Measurements from ENCODE around the gene CAND2. TPM values are rescaled to one million over a fixed set of nuclear protein-coding genes. Genes with fewer than 3 reads are reported as not detected.
A peak's percentile ranks its signal among the peaks of the same experiment; 100 is the strongest.

Gene CAND2
- polyA plus RNA-seq, 3 donors: not detected

- Histone ChIP-seq H3K4me1 (ENCODE audit: control insufficient read depth in 1 of 2, insufficient read depth in 2 of 2, low read length in 2 of 2) (no peaks in the 10 kb centered on the region), H3K27ac (ENCODE audit: low read depth in 1 of 2, low read length in 2 of 2) (no peak overlapping the region), H3K9me3 (replicated peaks in 1 of 2; ENCODE audit: control insufficient read depth in 1 of 2, insufficient read depth in 1 of 2, low read length in 2 of 2) (no peaks in the 10 kb centered on the region), H3K79me2 (ENCODE audit: insufficient read depth, low read length) (no peaks in the 10 kb centered on the region), H3K4me3 (replicated peaks in 1 of 3; ENCODE audit: low read depth in 2 of 3, low read length in 3 of 3) (no peak overlapping the region), H3K27me3 (ENCODE audit: control insufficient read depth in 2 of 2, insufficient read depth in 2 of 2, low read length in 2 of 2) (no peaks in the 10 kb centered on the region), H3K4me2 (replicated peaks; ENCODE audit: extremely low read depth, low read length, poor library complexity, severe bottlenecking) (no peak overlapping the region), H4K20me1 (ENCODE audit: insufficient read depth, low read length) (no peaks in the 10 kb centered on the region), H2AFZ (ENCODE audit: insufficient read depth, low read depth, low read length, poor library complexity, severe bottlenecking) (no peak overlapping the region), H3K9ac (ENCODE audit: insufficient read depth, low read length, poor library complexity, severe bottlenecking) (no peak overlapping the region), H3K36me3 (replicated peaks in 1 of 2; ENCODE audit: control insufficient read depth in 1 of 2, insufficient read depth in 2 of 2, low read length in 2 of 2) (no peaks in the 10 kb centered on the region)
- no peaks in the 10 kb centered on the region for H3K9me3 Mint-ChIP-seq
- no peak overlapping the region for H3K4me3 Mint-ChIP-seq
- no peak for DNase-seq
- WGBS (ENCODE audit: insufficient coverage): 83% methylated on average over 2 of the region's 6 CpGs
- peak overlapping the region in 1 of 7 donors; percentile 50 for H3K27ac Mint-ChIP-seq
- peaks cover 3 to 8% (median 5%) of the 10 kb centered on the region in 3 donors for H3K27me3 Mint-ChIP-seq (ENCODE audit: low read depth in 3 of 3)
- TF ChIP-seq CTCF (IDR thresholded peaks at IDR 0.05): no peak
- H3K4me1 Mint-ChIP-seq: no peaks in the 10 kb centered on the region
- intact Hi-C loops (cut with micrococcal nuclease): no loop called here
- no peaks in the 10 kb centered on the region for H3K36me3 Mint-ChIP-seq
Observed at GRCh38 chr3:12766541-12766940, 29.9 kb upstream of the CAND2 start.

- H3K27ac Mint-ChIP-seq: no peak overlapping the region
- 93% methylated on average over 35 of the region's 54 CpGs for WGBS (ENCODE audit: insufficient coverage)
Observed at GRCh38 chr3:12768579-12769527, 27.6 kb upstream of the CAND2 start.

More at GRCh38 chr3:12768579-12769527, 27.6 kb upstream of the CAND2 start:
- no peaks in the 10 kb centered on the region for H3K79me2 ChIP-seq (ENCODE audit: insufficient read depth, low read length)
- intact Hi-C loops (cut with micrococcal nuclease): no loop called here
- DNase-seq: no peak
- H3K27me3 ChIP-seq (ENCODE audit: control insufficient read depth in 2 of 2, insufficient read depth in 2 of 2, low read length in 2 of 2): no peaks in the 10 kb centered on the region
- H3K36me3 ChIP-seq (replicated peaks in 1 of 2; ENCODE audit: control insufficient read depth in 1 of 2, insufficient read depth in 2 of 2, low read length in 2 of 2): no peaks in the 10 kb centered on the region
- H3K9me3 Mint-ChIP-seq: no peaks in the 10 kb centered on the region
- peaks cover 3% of the 10 kb centered on the region for H3K4me1 Mint-ChIP-seq
- H3K4me2 ChIP-seq (replicated peaks; ENCODE audit: extremely low read depth, low read length, poor library complexity, severe bottlenecking): no peak overlapping the region
- no peaks in the 10 kb centered on the region for H4K20me1 ChIP-seq (ENCODE audit: insufficient read depth, low read length)
- H3K4me1 ChIP-seq (ENCODE audit: control insufficient read depth in 1 of 2, insufficient read depth in 2 of 2, low read length in 2 of 2): no peaks in the 10 kb centered on the region
- no peaks in the 10 kb centered on the region for H3K9me3 ChIP-seq (replicated peaks in 1 of 2; ENCODE audit: control insufficient read depth in 1 of 2, insufficient read depth in 1 of 2, low read length in 2 of 2)
- H3K9ac ChIP-seq (ENCODE audit: insufficient read depth, low read length, poor library complexity, severe bottlenecking): no peak overlapping the region
- no peak overlapping the region for H3K4me3 Mint-ChIP-seq
- H3K4me3 ChIP-seq (replicated peaks in 1 of 3; ENCODE audit: low read depth in 2 of 3, low read length in 3 of 3): no peak overlapping the region
- no peaks in the 10 kb centered on the region for H3K36me3 Mint-ChIP-seq
- H2AFZ ChIP-seq (ENCODE audit: insufficient read depth, low read depth, low read length, poor library complexity, severe bottlenecking): no peak overlapping the region
- TF ChIP-seq CTCF (IDR thresholded peaks at IDR 0.05): no peak
- H3K27me3 Mint-ChIP-seq (ENCODE audit: low read depth in 3 of 3): peaks cover 0 to 8% (median 4%) of the 10 kb centered on the region in 3 donors
- no peak overlapping the region for H3K27ac ChIP-seq (ENCODE audit: low read depth in 1 of 2, low read length in 2 of 2)
